ENCODE measurements around the gene PRRG4.

The PRRG4 gene

GRCh38 chr11:32894921-32895320 lies 65.2 kb downstream of the PRRG4 start:
- DNase-seq (no peak), ATAC-seq (ENCODE audit: insufficient read depth, low read depth) (no peak)
- TF ChIP-seq EZH2 (IDR thresholded peaks at IDR 0.05; ENCODE audit: borderline replicate concordance, low read depth, low read length, severe bottlenecking), result no peak
- TF ChIP-seq, protein P1, sequence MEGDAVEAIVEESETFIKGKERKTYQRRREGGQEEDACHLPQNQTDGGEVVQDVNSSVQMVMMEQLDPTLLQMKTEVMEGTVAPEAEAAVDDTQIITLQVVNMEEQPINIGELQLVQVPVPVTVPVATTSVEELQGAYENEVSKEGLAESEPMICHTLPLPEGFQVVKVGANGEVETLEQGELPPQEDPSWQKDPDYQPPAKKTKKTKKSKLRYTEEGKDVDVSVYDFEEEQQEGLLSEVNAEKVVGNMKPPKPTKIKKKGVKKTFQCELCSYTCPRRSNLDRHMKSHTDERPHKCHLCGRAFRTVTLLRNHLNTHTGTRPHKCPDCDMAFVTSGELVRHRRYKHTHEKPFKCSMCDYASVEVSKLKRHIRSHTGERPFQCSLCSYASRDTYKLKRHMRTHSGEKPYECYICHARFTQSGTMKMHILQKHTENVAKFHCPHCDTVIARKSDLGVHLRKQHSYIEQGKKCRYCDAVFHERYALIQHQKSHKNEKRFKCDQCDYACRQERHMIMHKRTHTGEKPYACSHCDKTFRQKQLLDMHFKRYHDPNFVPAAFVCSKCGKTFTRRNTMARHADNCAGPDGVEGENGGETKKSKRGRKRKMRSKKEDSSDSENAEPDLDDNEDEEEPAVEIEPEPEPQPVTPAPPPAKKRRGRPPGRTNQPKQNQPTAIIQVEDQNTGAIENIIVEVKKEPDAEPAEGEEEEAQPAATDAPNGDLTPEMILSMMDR (IDR thresholded peaks at IDR 0.05; ENCODE audit: borderline replicate concordance, extremely low read depth, low read length, poor library complexity, severe bottlenecking), result no peak
- peaks cover 35% of the 10 kb centered on the region for H3K4me1 ChIP-seq (ENCODE audit: insufficient read depth, low read length)
- peak overlapping the region; percentile 90 for H3K27ac ChIP-seq (ENCODE audit: low read length)
- H3K4me3 ChIP-seq (ENCODE audit: low read depth in 1 of 2, low read length in 2 of 2), result peak overlapping the region; percentile 70 to 83; a peak in 3 of 4 replicates
- peaks cover 32% of the 10 kb centered on the region for H4K20me1 ChIP-seq (ENCODE audit: insufficient read depth, low read length)
- H3K9me3 ChIP-seq (ENCODE audit: insufficient read depth, low read length, severe bottlenecking), result no peaks in the 10 kb centered on the region
- no peak overlapping the region for H2AFZ ChIP-seq (ENCODE audit: low read depth, low read length)
- H3K9ac ChIP-seq (ENCODE audit: low read depth, low read length), result peak overlapping the region; percentile 99
- H3K4me2 ChIP-seq (ENCODE audit: insufficient read depth, low read length), result peak overlapping the region; percentile 71
- H3K36me3 ChIP-seq (ENCODE audit: insufficient read depth, low read length), result peaks cover 24% of the 10 kb centered on the region
- H3K79me2 ChIP-seq (ENCODE audit: insufficient read depth, low read length), result peaks cover 68% of the 10 kb centered on the region
- H3K27me3 ChIP-seq (ENCODE audit: insufficient read depth, low read length, poor library complexity), result no peaks in the 10 kb centered on the region

- H3K4me2 ChIP-seq (ENCODE audit: insufficient read depth, low read length), result peak overlapping the region; percentile 71
- peaks cover 35% of the 10 kb centered on the region for H3K4me1 ChIP-seq (ENCODE audit: insufficient read depth, low read length)
- no peak overlapping the region for H3K27ac ChIP-seq (ENCODE audit: low read length)
Observed at GRCh38 chr11:32895471-32895870, 65.7 kb downstream of the PRRG4 start.

GRCh38 chr11:32897103-32897502 lies 67.4 kb downstream of the PRRG4 start:
- H2AFZ ChIP-seq (ENCODE audit: low read depth, low read length), result no peak overlapping the region
- peaks cover 52% of the 10 kb centered on the region for H4K20me1 ChIP-seq (ENCODE audit: insufficient read depth, low read length)
- no peak for ATAC-seq (ENCODE audit: insufficient read depth, low read depth)
- DNase-seq, result no peak
- no peak overlapping the region for H3K9ac ChIP-seq (ENCODE audit: low read depth, low read length)
- peaks cover 25% of the 10 kb centered on the region for H3K4me1 ChIP-seq (ENCODE audit: insufficient read depth, low read length)
- H3K9me3 ChIP-seq (ENCODE audit: insufficient read depth, low read length, severe bottlenecking), result no peaks in the 10 kb centered on the region
- H3K27me3 ChIP-seq (ENCODE audit: insufficient read depth, low read length, poor library complexity), result no peaks in the 10 kb centered on the region
- peaks cover 30% of the 10 kb centered on the region for H3K36me3 ChIP-seq (ENCODE audit: insufficient read depth, low read length)
- H3K4me3 ChIP-seq (ENCODE audit: low read depth in 1 of 2, low read length in 2 of 2), result no peak overlapping the region
- H3K79me2 ChIP-seq (ENCODE audit: insufficient read depth, low read length), result peaks cover 90% of the 10 kb centered on the region
- no peak for TF ChIP-seq EZH2 (IDR thresholded peaks at IDR 0.05; ENCODE audit: borderline replicate concordance, low read depth, low read length, severe bottlenecking)
- TF ChIP-seq, protein P1 (IDR thresholded peaks at IDR 0.05; ENCODE audit: borderline replicate concordance, extremely low read depth, low read length, poor library complexity, severe bottlenecking), result no peak
- peak overlapping the region; percentile 10; the same call in 1 of the 2 replicates for H3K4me2 ChIP-seq (ENCODE audit: insufficient read depth, low read length)
- H3K27ac ChIP-seq (ENCODE audit: low read length), result no peak overlapping the region

More at GRCh38 chr11:32895471-32895870, 65.7 kb downstream of the PRRG4 start:
- H3K4me3 ChIP-seq (ENCODE audit: low read depth in 1 of 2, low read length in 2 of 2), result peak overlapping the region in 1 of 2 experiments; percentile 83; a peak in 2 of 4 replicates
- H3K27me3 ChIP-seq (ENCODE audit: insufficient read depth, low read length, poor library complexity), result no peaks in the 10 kb centered on the region
- peaks cover 73% of the 10 kb centered on the region for H3K79me2 ChIP-seq (ENCODE audit: insufficient read depth, low read length)
- no peak for TF ChIP-seq EZH2 (IDR thresholded peaks at IDR 0.05; ENCODE audit: borderline replicate concordance, low read depth, low read length, severe bottlenecking)
- TF ChIP-seq, protein P1 (IDR thresholded peaks at IDR 0.05; ENCODE audit: borderline replicate concordance, extremely low read depth, low read length, poor library complexity, severe bottlenecking), result no peak
- peaks cover 26% of the 10 kb centered on the region for H3K36me3 ChIP-seq (ENCODE audit: insufficient read depth, low read length)
- ATAC-seq (ENCODE audit: insufficient read depth, low read depth) (no peak), DNase-seq (no peak)
- no peak overlapping the region for H3K9ac ChIP-seq (ENCODE audit: low read depth, low read length)
- H3K9me3 ChIP-seq (ENCODE audit: insufficient read depth, low read length, severe bottlenecking), result no peaks in the 10 kb centered on the region
- H2AFZ ChIP-seq (ENCODE audit: low read depth, low read length), result no peak overlapping the region
- peaks cover 35% of the 10 kb centered on the region for H4K20me1 ChIP-seq (ENCODE audit: insufficient read depth, low read length)
